C4-2B (cell line): ENCODE results near the gene UBE2E2.

Experiments
- H3K27ac ChIP-seq: fragments of 450-650 bp; 2 replicates; pipeline ENCODE4 v1.5.1; 2017
- CTCF ChIP-seq: fragments of 450-650 bp; conservative IDR thresholded peaks from 2 replicates; pipeline ENCODE4 v1.5.1; 2017; ENCODE audit warnings: mild to moderate bottlenecking
- ZFX ChIP-seq: fragments of 450-650 bp; IDR thresholded peaks from 2 replicates; pipeline ENCODE4 v1.6.1; 2017

UBE2E2 gene

GRCh38 chr3:23314981-23315762, 112.0 kb downstream of the UBE2E2 start:
- H3K27ac ChIP-seq = no peak overlapping the region
- TF ChIP-seq CTCF = no peak
- no peak for TF ChIP-seq ZFX

- TF ChIP-seq ZFX (no peak), CTCF (no peak)
- no peak overlapping the region for H3K27ac ChIP-seq
Measured at GRCh38 chr3:23316924-23317323, 113.8 kb downstream of the UBE2E2 start.

GRCh38 chr3:23319366-23320312, 116.5 kb downstream of the UBE2E2 start:
- TF ChIP-seq CTCF (no peak), ZFX (no peak)
- no peak overlapping the region; the same call in 1 of the 2 replicates for H3K27ac ChIP-seq

GRCh38 chr3:23320586-23321570, 117.8 kb downstream of the UBE2E2 start:
- peak overlapping the region; percentile 69; the same call in 1 of the 2 replicates for H3K27ac ChIP-seq
- TF ChIP-seq CTCF (no peak), ZFX (no peak)

- H3K27ac ChIP-seq = no peak overlapping the region
- TF ChIP-seq CTCF (no peak), ZFX (no peak)
Measured at GRCh38 chr3:23324745-23325144, 121.6 kb downstream of the UBE2E2 start.

- no peak overlapping the region for H3K27ac ChIP-seq
- TF ChIP-seq ZFX = no peak
- no peak for TF ChIP-seq CTCF
Measured at GRCh38 chr3:23325466-23326065, 122.4 kb downstream of the UBE2E2 start.
